GM11168 (cell line): Measurements from ENCODE around the gene AATF.

ENCODE experiments used
- in situ Hi-C: fragments of 300-500 bp; cut with MboI; formaldehyde crosslinking; loops from one replicate; pipeline ENCODE4 v1.12.0; 2022; ENCODE audit warnings: low sequenced_read_pairs; ENCODE audit not compliant: unreplicated experiment

Gene AATF

DNA sequence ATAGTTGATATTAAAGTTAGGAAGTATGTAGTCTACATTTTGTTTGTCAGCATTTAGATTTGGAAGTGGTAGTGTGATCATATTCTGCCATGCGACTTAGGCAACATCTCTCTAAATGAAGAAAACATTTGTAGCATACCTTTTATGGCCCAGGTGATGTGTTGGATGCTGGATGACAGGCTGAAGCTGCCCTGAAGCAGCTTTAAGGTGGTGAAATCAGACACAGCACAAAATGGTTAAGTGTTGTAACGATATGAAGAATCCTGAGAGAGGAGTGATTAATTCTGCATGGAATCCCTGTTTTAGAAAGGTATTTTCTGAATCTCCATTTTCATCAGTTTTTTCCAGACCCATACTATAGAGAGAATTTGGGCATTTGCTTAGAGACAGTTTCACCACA is 28.3 kb downstream of the AATF start:
- in situ Hi-C loops: no loop called here

- in situ Hi-C loops: no loop called here
Measured at GRCh38 chr17:36977568-36977967, 28.8 kb downstream of the AATF start.

DNA sequence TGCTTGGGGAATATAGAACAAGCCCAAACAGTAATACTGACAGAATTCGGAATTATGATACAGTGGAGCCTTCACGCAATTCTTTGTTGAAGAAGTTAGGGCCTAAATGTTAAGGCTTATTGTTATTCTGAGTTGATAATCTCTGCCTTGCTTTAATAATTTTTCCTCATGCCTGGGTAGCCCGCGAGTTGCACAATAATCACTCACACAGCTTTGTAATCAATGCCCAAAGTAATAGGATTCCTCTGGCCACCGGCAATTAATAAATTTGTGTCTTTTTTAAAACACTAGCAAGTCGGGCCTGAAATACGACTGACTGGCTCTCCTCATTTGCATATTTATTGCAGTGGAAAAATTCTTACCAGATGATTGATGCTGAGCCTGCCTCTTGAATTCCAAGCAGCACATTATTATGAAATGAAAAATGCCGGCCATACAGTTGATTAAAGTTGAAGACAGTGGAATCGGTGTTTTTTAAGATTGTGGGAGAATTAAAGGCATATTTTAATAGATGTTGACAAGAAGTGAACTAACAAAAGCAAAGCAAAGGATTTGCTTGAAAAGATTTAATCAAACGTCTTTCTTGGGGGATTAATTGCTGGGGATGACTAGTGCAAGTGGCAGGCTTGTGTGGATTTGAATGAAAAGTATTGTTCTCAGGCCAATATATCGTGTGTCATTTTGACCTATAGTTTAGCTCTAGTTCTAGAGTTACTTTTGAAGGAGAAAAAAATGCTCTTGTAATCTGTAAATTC is 30.2 kb downstream of the AATF start:
- in situ Hi-C loops: no loop called here

DNA sequence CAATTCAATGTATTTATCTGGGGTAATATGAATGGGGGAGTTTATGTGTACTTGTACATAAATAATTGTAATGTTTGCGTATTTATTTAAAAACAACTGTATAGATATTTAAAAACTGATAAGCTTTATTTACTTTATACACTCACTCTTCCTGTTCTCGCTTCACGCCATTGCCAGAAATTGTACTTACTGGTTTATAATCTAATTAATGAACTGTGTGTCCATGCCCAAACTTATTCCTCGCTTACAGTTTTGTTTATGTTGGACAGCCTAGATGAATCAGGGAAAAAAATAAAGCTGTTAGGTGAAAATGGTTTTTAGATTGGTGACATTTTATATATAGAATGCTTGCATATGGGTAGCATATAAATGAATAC is 30.8 kb downstream of the AATF start:
- in situ Hi-C loops: no loop called here

DNA sequence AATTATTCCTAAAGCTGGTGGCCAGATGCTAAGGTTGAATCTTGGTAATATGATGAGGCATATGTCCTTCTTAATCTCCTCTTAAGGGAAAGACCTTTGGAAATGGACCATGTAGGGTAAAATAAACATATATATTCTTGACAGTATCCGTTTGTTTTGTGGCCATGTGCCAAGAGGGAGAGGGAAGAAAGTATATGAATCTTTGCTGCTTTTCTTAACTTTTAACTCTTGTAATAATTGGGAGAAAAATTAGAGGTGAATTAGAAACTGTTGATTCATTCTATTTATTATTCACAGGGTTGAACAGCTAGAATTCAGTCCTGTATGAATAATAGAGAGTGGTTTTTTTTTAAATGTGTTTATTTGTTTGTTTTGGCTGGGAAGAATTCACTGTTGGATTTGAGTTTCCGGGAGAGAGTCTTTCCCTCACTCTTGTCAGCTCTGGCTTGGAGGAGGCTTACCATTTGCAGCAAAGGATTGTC is 31.6 kb downstream of the AATF start:
- in situ Hi-C loops: no loop called here

- in situ Hi-C loops: no loop called here
Measured at GRCh38 chr17:36983618-36984017, 34.9 kb downstream of the AATF start.

GRCh38 chr17:36989173-36989572 is 40.4 kb downstream of the AATF start:
- in situ Hi-C loops: no loop called here

GRCh38 chr17:36992701-36993100 is 43.9 kb downstream of the AATF start:
- in situ Hi-C loops: no loop called here

DNA sequence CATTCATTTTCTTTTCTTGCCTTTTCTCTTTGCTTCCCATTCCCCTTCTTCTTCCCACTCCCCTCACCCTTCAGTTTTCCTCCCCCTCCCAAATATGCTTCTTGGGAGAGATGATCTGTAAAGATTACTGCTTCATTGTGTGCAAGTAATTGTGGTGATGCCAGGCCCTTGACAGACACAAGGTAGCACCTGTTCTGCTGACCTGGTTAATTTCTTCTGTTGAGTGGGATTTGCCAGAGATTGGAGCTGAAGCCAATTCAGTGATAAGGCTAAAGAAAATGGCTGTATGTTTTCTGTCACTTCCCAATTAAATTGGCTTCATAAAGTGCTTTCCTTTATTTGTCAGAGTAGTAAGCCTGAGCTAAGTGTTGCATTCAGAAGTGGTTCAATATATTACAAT is 44.5 kb downstream of the AATF start:
- in situ Hi-C loops: no loop called here

DNA sequence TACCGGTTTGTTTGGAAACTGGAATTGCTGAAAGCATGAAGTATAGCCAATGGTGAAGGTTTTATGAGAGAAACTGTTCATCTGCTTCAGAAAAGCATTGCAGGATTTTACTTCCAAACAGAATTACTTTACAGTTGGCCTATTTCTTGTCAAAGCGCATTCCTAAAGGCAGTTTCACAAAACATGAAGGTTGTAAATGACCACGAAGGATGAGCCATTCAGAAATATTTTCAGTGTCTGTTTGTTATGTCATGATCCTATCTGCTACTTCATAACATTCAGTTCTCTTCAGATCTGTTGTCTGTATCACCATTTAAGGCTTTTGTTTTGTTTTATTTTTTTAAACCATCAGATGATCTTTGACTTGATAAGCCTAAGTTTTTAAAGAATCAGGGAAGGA is 45.7 kb downstream of the AATF start:
- in situ Hi-C loops: no loop called here

GRCh38 chr17:36999471-36999870 is 50.7 kb downstream of the AATF start:
- in situ Hi-C loops: no loop called here

DNA sequence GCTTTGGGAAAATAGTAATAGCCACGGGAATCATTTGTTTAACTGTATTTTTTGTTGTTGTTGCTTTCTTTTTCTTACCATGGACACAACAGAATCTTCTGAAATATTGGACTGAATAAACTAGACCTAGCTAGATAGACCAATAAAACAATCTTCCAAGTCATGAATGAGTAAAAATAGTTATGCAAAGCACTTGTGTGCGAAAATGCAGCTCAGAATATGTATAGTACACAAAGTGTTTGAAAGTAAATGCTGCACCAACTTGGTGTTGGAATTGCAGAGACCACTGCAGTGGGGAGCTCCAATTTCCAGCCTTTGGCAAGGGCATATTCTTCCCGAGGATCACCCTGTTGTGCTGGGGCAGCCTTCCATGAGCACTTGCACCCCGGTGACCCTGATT is 68.0 kb downstream of the AATF start:
- in situ Hi-C loops: no loop called here

- in situ Hi-C loops: no loop called here
Measured at GRCh38 chr17:37017404-37017803, 68.7 kb downstream of the AATF start.

- in situ Hi-C loops: no loop called here
Measured at GRCh38 chr17:37019117-37019740, 70.5 kb downstream of the AATF start.

- in situ Hi-C loops: no loop called here
Measured at GRCh38 chr17:37019741-37020129, 71.0 kb downstream of the AATF start.

- in situ Hi-C loops: no loop called here
Measured at GRCh38 chr17:37024181-37024637, 75.5 kb downstream of the AATF start.

GRCh38 chr17:37025238-37025637 is 76.5 kb downstream of the AATF start:
- in situ Hi-C loops: no loop called here

DNA sequence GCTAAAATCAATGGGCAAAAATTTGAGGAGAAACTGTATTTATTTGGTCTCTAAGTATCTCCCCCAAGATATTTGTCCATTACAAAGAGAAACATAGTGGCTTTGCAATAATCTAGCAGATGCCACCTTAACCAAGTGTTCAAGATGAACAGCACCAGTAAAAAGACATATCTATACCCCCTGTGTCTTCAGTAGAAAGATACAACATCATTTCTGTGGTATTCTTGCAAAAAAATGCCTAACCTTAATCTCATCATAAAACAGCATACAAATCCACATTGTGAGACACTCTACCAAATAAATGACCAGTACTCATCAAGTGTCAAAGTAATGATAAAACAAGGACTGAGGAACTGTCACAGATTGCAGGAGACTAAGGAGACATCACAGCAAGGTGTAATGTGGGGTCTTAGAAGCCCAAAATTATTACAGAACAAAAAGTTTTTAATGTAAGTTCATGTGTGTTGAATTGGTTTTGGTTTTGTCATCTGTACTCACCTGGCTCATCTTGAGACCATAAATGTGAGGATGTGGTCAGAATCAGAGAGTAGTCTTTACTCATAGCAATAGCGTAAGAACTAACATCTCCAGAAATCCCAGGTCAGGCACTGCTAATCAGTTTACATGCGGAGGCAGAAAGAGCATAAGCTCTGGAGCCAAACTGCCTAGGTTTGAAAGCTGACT is 77.2 kb downstream of the AATF start:
- in situ Hi-C loops: no loop called here

DNA sequence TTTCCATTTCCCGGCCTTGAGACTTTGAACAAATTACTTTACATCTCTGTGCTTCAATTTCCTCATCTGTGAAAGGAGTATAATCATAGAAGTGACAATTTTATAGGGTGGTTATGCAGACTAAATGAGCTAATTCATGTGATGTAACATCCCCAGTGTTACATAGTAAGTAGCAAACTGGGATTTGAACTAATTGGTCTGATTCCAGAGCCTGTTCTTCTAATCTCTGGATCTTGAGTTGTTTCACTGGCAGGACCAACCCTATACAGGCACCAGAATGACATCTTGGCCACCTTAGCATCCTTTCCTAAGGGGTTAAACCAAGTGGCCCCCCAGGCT is 77.7 kb downstream of the AATF start:
- in situ Hi-C loops: no loop called here

DNA sequence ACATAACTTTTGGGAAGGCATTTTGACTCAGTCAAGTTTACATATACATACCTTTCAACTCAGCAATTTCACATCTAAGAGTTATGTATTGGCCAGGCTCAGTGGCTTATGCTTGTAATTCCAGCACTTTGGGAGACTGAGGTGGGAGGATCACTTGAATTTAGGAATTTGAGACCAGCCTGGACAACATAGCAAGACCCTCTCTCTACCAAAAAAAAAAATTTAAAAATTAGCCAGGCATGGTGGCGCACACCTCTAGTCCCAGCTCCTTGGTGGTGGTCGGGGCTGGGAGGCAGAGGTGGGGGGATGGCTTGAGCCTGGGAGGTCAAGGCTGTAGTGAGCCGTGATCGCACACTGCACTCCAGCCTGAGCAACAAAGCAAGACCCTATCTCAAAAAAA is 79.3 kb downstream of the AATF start:
- in situ Hi-C loops: no loop called here

DNA sequence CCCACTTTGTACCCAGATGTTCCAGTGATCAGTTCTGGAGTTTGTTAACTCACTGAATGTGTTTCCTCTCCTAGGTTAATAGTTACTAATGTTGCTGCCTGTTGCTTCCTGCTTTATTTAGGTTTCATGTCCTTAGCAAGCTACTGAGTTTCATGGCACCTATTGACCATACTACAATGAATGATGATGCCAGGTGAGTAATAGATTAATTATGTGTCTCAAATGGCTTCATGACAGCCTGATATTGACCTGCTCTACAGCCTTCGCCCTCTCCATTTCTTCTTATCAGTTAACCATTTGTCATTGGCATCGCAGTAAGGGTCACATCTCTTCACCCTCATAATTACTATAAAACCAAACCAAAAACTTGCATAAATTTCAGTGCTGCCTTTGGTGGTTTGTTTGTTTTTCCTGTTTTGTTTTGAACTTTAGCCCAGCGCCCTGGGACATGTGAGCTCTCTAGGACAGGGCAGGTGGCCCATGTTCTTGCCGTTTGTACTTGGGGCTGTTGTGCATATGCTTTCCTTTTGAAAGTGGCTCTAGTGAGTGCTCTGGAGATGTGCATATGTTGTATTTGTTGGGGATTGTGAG is 82.8 kb downstream of the AATF start:
- in situ Hi-C loops: no loop called here
